ENCODE data around the gene BRF1.

Gene BRF1

DNA sequence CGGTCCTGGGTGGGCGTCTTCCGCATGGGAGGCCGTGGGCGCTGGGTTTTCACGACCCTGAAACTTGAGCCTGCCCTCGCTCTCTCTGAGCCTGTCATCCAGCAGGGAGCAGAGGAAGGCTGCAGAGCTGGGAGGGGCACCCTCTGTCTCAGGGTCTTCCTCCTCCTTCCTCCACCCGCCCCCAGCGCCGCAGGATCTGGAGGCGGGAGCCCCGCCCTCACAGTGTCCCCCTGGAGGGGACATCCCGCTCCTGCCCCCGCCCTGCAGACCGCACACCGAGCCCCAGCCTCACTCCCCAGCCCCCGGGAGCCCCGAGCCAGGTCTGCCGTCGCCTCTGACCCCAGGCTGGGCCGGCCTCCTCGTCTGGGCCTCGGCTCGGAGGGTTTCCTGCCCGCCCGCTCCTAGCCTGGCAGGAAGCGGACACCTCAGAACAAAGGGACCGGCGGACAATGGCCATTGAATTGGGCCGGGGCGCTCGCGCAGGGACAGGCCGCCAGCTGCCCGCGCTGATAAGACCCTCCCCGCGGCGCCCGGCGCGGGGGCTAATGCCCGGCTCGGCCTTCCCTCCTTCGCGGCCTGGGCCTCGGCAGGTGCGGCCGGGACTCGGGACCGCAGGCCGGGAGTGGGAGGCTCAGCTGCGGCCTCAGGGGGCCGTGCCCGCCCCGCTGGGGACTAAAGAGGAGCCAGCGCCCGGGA, 104.4 kb downstream of the BRF1 start:
- DNase-seq (ENCODE audit: low spot score): no peak

- DNase-seq (ENCODE audit: low spot score): no peak
Observed at GRCh38 chr14:105195522-105196264, 105.1 kb downstream of the BRF1 start.

DNA sequence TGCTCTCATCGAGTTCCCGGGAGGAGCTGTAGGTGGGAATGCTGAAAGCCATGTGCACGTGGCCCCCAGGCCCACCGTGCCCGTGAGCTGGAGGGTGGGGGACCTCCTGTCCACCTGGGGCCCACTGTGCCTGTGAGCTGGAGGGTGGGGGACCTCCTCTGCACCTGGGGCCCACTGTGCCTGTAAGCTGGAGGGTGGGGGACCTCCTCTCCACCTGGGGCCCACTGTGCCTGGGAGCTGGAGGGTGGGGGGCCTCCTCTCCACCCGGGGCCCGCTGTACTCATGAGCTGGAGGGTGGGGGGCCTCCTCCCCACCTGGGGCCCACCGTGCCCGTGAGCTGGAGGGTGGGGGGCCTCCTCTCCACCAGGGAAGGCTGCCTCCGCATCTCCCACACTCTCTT, 105.8 kb downstream of the BRF1 start:
- DNase-seq (ENCODE audit: low spot score): no peak

- no peak for DNase-seq (ENCODE audit: low spot score)
Observed at GRCh38 chr14:105193916-105194782, 106.7 kb downstream of the BRF1 start.

GRCh38 chr14:105192866-105193731, 107.7 kb downstream of the BRF1 start:
- no peak for DNase-seq (ENCODE audit: low spot score)

DNA sequence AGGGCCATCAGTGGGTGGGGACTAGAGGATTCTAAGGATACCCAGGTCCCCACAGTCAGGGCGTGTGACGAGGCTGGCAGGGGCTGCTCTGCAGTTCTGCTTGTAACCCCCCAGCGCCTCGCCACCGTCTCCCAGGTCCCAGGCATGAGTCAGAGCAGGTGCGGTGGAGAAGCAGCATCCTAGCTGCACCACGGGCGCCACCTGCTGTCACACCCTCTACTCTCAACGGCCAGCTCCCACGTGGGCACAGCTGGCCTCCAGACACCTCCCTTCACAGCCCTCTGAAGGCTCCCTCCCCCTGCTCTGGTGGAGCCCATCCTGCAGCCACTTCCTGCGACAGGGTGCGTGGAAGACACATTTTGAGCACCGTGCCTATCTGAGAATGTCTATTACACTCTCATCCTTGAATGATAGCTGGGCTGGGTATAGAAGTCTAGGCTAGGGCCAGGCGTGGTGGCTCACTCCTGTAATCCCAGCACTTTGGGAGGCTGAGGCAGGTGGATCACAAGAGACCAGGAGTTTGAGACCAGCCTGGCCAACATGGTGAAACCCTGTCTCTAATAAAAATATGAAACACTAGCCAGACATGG, 112.8 kb downstream of the BRF1 start:
- DNase-seq (ENCODE audit: low spot score): no peak

DNA sequence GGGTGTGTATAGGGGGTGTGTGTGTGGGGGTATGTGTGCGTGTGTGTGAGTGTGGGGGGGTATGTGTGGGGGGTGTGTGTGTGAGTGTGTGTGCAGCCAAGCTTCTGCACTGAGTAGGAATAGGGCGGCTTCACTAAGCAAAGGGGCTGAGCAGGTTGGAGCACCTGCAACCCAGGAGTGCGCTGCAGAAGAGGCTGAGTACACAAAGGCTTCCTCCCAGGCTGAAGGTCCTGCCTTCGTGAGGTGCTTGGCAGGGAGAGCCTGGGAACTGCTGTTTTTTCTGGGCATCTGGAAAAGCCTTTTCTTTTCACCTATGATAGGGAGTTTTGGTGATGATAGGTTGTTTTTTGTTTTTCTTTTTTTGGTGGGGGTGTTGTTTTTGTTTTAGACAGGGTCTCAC, 113.7 kb downstream of the BRF1 start:
- no peak for DNase-seq (ENCODE audit: low spot score)

DNA sequence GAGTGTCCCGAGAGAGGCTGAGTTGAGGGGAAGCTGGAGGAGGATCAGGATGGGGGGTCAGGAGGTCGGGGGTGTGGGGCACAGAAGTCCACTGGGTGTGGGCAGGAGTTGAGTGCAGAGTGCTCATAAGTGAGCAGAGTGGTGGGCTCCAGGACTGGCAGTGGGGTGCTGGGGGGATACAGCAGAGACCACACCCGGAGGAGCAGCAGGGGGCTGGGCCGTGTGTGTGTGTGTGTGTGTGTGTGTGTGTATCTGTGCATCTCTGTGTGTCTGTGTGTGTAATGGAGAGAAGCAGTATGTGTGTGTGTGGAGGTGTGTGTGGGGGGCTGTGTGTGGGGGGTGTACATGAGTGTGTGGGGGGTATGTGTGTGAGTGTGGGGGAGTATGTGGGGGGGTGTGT, 114.8 kb downstream of the BRF1 start:
- no peak for DNase-seq (ENCODE audit: low spot score)

- DNase-seq (ENCODE audit: low spot score): no peak
Observed at GRCh38 chr14:105185001-105185400, 115.8 kb downstream of the BRF1 start.

DNA sequence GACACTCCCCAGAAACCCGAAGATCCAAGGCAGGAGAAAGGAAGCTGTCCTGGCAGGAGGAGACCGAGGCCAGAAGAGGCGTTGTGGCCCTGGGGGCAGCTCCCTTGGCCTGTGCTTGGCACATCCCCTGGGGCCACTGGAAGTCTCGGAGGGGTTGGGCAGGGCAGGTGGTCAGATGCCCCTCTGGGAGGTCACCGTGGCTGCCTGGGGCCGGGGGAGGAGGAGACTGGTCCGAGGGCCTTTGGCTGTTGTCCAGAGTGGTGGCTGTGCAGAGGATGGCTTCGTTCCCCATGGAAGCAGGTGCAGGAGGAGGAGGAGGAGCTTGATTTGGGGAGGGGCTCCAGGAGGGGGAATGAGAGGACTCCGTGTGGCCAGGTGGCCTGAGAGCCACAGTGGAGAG, 116.3 kb downstream of the BRF1 start:
- DNase-seq (ENCODE audit: low spot score): no peak

GRCh38 chr14:105182296-105183020, 118.3 kb downstream of the BRF1 start:
- DNase-seq (ENCODE audit: low spot score): no peak

DNA sequence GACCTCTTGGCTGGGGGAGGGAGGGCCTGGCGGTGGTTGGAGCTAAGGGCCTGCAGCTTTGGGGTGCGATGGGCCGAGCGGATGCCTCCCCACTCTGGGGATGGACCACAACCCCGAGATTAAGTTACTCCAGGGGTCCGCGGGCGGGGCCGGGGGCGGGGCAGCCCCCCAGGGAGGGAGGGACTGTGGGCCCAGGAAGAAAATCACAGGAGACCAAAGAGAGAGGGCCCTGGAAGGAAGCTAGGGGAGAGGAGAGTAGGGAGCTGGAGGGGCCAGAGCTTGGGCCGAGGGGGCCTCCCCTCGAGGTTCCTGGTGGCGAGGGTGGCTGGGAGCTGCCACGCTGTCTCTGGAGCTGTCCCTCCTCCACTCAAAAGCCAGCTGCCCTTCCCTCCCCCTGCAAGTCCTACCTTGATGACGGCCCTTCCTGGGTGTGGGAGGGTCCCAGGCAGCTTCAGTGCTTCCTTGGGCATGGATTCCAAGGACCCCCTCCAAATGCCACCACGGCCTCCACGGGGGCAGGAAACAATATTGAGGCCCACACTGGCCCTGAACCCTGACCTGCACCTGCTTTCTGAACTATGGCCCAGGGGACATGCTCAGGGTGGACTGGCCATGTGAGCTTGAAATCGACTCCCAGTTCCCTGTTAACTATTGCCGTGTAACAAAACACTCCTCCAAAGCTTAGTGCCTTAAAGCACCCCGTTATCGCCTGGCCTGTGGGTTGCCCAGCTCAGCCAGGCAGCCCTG, 119.1 kb downstream of the BRF1 start:
- no peak for DNase-seq (ENCODE audit: low spot score)

- DNase-seq (ENCODE audit: low spot score): no peak
Observed at GRCh38 chr14:105180592-105181548, 119.9 kb downstream of the BRF1 start, which contains the start of gene NUDT14. TSS of gene NUDT14 (minus strand) at chr14:105181312. CDS start at chr14:105181209, 103 bp downstream.

DNA sequence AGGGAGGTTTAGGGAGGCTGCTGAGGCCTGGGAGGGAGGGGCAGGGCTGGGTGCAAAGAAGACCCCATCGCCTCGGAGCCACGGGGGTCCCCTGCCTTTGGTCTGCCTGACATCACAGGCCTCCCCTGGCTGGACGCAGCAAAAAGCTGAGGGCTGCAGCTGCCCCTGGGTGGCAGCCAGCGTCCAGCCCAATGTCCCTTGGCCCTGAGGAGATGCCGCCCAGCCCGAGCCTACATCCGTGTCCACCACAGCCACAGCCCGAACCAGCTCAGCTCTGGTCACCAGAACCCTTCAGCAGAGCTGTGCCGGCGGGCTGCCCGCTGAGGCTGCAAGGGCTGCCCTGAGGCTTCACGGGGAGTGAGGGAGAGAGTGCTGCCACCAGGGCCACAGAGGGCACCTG, 121.6 kb downstream of the BRF1 start:
- DNase-seq (ENCODE audit: low spot score): no peak

DNA sequence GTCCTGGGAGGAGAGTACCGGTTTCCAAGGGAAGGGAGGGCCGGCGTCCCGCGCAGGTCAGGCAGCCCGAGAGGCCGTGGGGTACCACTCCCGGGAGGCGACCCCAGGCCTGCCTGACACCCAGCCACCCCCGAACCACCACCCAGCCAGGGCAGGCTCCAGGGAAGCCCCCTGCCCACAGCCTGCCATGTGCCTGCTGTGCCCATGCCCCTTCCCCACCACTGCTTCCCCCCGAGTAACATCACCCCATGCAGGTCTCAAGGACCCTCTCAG, 122.0 kb downstream of the BRF1 start:
- no peak for DNase-seq (ENCODE audit: low spot score)

DNA sequence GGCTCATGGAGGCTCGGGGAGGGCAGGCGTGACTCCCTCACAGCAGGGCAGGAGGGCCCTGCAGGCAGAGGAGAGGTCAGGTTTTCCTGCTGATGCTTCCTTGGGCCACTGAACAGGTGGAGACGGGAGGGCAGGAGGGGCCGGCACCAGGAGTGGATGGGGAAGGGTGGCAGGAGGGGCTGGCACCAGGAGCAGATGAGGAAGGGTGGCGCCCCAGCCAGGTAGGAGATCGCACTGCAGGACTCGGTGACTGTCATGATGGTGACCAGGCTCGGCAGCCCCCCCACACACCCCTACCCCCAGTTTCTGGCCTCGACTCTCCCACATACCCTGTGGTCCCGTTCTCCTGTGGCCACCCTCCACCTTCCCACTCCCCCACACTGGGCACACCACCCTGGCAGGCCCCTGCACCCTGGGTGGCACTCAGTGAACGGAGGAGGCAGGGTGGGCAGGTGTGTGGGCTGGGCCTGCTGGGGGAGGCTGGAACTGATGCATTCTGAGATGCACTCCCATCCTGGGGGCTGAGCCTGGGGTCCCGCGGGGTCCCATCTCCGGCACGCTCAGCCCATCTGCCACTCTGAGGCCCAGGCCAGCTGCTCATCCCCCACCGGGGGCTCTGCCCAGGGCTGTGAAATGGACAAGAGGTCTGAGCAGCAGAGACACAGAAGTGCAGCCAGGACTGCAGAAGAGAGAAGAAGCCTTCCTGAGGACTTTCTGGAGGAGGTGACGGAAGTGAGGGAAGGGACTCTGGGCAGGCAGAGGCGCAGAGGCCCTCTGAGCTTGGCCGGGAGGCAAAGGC, 122.5 kb downstream of the BRF1 start:
- DNase-seq (ENCODE audit: low spot score): no peak

DNA sequence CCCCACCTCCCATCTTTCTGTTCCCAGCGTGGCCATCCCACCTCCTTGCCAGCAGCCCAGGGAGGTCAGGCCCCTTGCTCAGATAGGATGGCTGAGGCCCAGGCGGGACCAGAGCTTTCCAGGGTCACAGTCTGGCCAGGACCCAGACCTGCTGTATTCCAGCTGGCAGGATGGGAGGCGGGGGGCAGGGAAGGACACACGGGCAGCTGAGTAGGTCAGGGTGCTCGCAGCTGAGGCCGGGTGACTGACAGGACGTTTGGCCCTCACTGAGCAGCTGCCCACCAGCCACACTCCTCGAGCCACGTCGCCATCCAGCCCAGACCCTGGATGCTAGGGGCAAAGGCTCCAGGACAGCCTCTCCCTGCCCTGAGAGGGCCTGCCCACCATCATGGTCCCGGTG, 123.7 kb downstream of the BRF1 start:
- no peak for DNase-seq (ENCODE audit: low spot score)

GRCh38 chr14:105176513-105176912, 124.3 kb downstream of the BRF1 start:
- no peak for DNase-seq (ENCODE audit: low spot score)

Data from putamen (tissue), 1 donor.